A673 (cell line): ENCODE measurements around the gene CYP4A22.

Source experiments
- CTCF ChIP-seq: fragments of 300-800, 200-600 bp; sonication (generic); conservative IDR thresholded peaks from 2 replicates; pipeline ENCODE4 v1.5.1; 2017; ENCODE audit warnings: low read depth, mild to moderate bottlenecking, antibody characterized with exemption, low read length, moderate library complexity, mixed read lengths
- EZH2 ChIP-seq: fragments of 200-600 bp; sonication (generic); IDR thresholded peaks from 2 replicates; pipeline ENCODE4 v1.6.1; 2017; ENCODE audit warnings: borderline replicate concordance, low read depth, mild to moderate bottlenecking, mixed read lengths, antibody characterized with exemption, low read length; ENCODE audit not compliant: poor library complexity, severe bottlenecking

- TF ChIP-seq CTCF, result no peak
- no peak for TF ChIP-seq EZH2
These were observed 44.9 kb downstream of the CYP4A22 start for GRCh38 chr1:47181955-47182675.
